H1 (cell line): ENCODE results near the gene MAFG. TPM values are rescaled to one million over a fixed set of nuclear protein-coding genes. Genes with fewer than 3 reads are reported as not detected.

Experiments
- CTCF ChIA-PET: fragments of 300-600 bp; sonication (Branson Sonifier 250); formaldehyde crosslinking; loops from one replicate; lab custom pipeline; 2021; ENCODE audit not compliant: partially characterized antibody; lab: Charles Lee
- POLR2A ChIA-PET: fragments of 300-600 bp; sonication (Branson Sonifier 250); formaldehyde crosslinking; loops from one replicate; lab custom pipeline; 2021; ENCODE audit warnings: inconsistent platforms; ENCODE audit not compliant: partially characterized antibody; lab: Charles Lee
- DNase-seq, 2 experiments: peaks; one replicate each; pipeline versions ENCODE4 v3.0.0 to v3.0.0-alpha.2; 2010 to 2022; ENCODE audit warnings: low spot score in 2 of 2, low read depth in 1 of 2, mixed read lengths in 1 of 2
- FAIRE-seq: peaks from 2 replicates; lab custom pipeline; 2011; peaks lifted over from hg19 to GRCh38; lab: Jason Lieb, UNC
- H2AFZ ChIP-seq: 2 replicates; pipeline ENCODE4 v1.8.1; 2012; ENCODE audit warnings: low read length, inconsistent platforms
- H2AK5ac ChIP-seq: 2 replicates; pipeline ENCODE4 v1.6.1; 2013; ENCODE audit warnings: low read depth, low read length
- H2BK120ac ChIP-seq: replicated peaks from 2 replicates; pipeline ENCODE3; 2013; ENCODE audit warnings: low read depth, low read length, inconsistent platforms
- H2BK12ac ChIP-seq: 2 replicates; pipeline ENCODE4 v1.6.1; 2013; ENCODE audit warnings: low read depth, low read length
- H2BK15ac ChIP-seq: 2 replicates; pipeline ENCODE4 v1.6.1; 2013; ENCODE audit warnings: low read length
- H2BK20ac ChIP-seq: 2 replicates; pipeline ENCODE4 v1.6.1; 2013; ENCODE audit warnings: low read length
- H2BK5ac ChIP-seq: 2 replicates; pipeline ENCODE4 v1.6.1; 2013; ENCODE audit warnings: low read depth, low read length
- H3K14ac ChIP-seq: 2 replicates; pipeline ENCODE4 v1.6.1; 2013; ENCODE audit warnings: inconsistent platforms; ENCODE audit not compliant: insufficient read length
- H3K18ac ChIP-seq: 2 replicates; pipeline ENCODE4 v1.6.1; 2013; ENCODE audit warnings: low read length; ENCODE audit errors: extremely low read depth
- H3K23ac ChIP-seq: 2 replicates; pipeline ENCODE4 v1.6.1; 2013; ENCODE audit warnings: inconsistent platforms; ENCODE audit not compliant: insufficient read length
- H3K23me2 ChIP-seq: 2 replicates; pipeline ENCODE4 v1.6.1; 2013; ENCODE audit warnings: low read depth, low read length
- H3K27ac ChIP-seq: 2 replicates; pipeline ENCODE4 v1.6.1; 2011; ENCODE audit warnings: low read depth, low read length, inconsistent platforms
- H3K27me3 ChIP-seq, 4 experiments: replicated peaks in 1 of 4; 1 replicate in 1 of 4; 2 replicates in 3 of 4; pipeline versions ENCODE4 v1.6.1 to v1.8.1; 2011 to 2013; ENCODE audit warnings: low read length in 3 of 4, mild to moderate bottlenecking in 3 of 4, inconsistent platforms in 2 of 4, mixed read lengths in 2 of 4, moderate library complexity in 1 of 4; ENCODE audit not compliant: control insufficient read depth in 3 of 4, insufficient read depth in 3 of 4; ENCODE audit errors: extremely low read depth in 1 of 4
- H3K36me3 ChIP-seq, 4 experiments: 2 replicates each; pipeline versions ENCODE4 v1.6.1 to v1.8.1; 2011 to 2013; ENCODE audit warnings: mild to moderate bottlenecking in 4 of 4, low read length in 3 of 4, moderate library complexity in 2 of 4, control low read depth in 1 of 4, inconsistent platforms in 1 of 4; ENCODE audit not compliant: insufficient read depth in 4 of 4, control insufficient read depth in 2 of 4
- H3K4ac ChIP-seq: replicated peaks from 2 replicates; pipeline ENCODE3; 2013; ENCODE audit warnings: low read length, low read depth, mixed read lengths, inconsistent platforms; ENCODE audit not compliant: insufficient read length
- H3K4me1 ChIP-seq, 4 experiments: replicated peaks in 1 of 4; 1 replicate in 1 of 4; 2 replicates in 3 of 4; pipeline versions ENCODE4 v1.6.1 to v1.8.1; 2011 to 2013; ENCODE audit warnings: low read length in 3 of 4, inconsistent platforms in 2 of 4, mixed read lengths in 1 of 4; ENCODE audit not compliant: insufficient read depth in 4 of 4, control insufficient read depth in 3 of 4
- H3K4me2 ChIP-seq, 2 experiments: 2 replicates each; pipeline versions ENCODE4 v1.6.1 to v1.8.1; 2011 to 2013; ENCODE audit warnings: low read depth in 2 of 2, low read length in 2 of 2, control low read depth in 1 of 2, inconsistent platforms in 1 of 2, mild to moderate bottlenecking in 1 of 2; ENCODE audit not compliant: insufficient read depth in 1 of 2
- H3K4me3 ChIP-seq, 4 experiments: fragments of 200-600, 300-600 bp in 1 of 4; sonication (generic), shearing (Covaris generic), sonication (Bioruptor Twin) in 1 of 4; 2 replicates each; pipeline versions ENCODE4 v1.5.1 to v1.8.1; 2011 to 2016; ENCODE audit warnings: low read length in 4 of 4, low read depth in 3 of 4, control low read depth in 2 of 4, inconsistent platforms in 2 of 4, mild to moderate bottlenecking in 2 of 4, mixed read lengths in 1 of 4, moderate library complexity in 1 of 4; ENCODE audit not compliant: insufficient read depth in 2 of 4; ENCODE audit errors: extremely low read depth in 1 of 4
- H3K56ac ChIP-seq: replicated peaks from 2 replicates; pipeline ENCODE3; 2013; ENCODE audit warnings: low read depth, mild to moderate bottlenecking, mixed read lengths, low read length, inconsistent platforms; ENCODE audit not compliant: insufficient read length
- H3K79me1 ChIP-seq: 2 replicates; pipeline ENCODE4 v1.6.1; 2013; ENCODE audit warnings: low read depth, low read length, control low read depth
- H3K79me2 ChIP-seq, 2 experiments: 2 replicates each; pipeline versions ENCODE4 v1.6.1 to v1.8.1; 2012 to 2013; ENCODE audit warnings: low read length in 2 of 2, mild to moderate bottlenecking in 2 of 2, inconsistent platforms in 1 of 2; ENCODE audit not compliant: insufficient read depth in 2 of 2, control insufficient read depth in 1 of 2
- H3K9ac ChIP-seq, 4 experiments: replicated peaks in 1 of 4; 1 replicate in 1 of 4; 2 replicates in 3 of 4; pipeline versions ENCODE4 v1.6.1 to v1.8.1; 2011 to 2013; ENCODE audit warnings: low read depth in 3 of 4, low read length in 3 of 4, control low read depth in 2 of 4, mild to moderate bottlenecking in 2 of 4, moderate library complexity in 2 of 4, inconsistent platforms in 1 of 4; ENCODE audit errors: extremely low read depth in 1 of 4
- H3K9me3 ChIP-seq, 2 experiments: 2 replicates each; pipeline versions ENCODE4 v1.6.1 to v1.8.1; 2012 to 2013; ENCODE audit warnings: mild to moderate bottlenecking in 2 of 2, moderate library complexity in 2 of 2, control low read depth in 1 of 2, inconsistent platforms in 1 of 2, low read depth in 1 of 2, low read length in 1 of 2, mixed read lengths in 1 of 2; ENCODE audit not compliant: insufficient read depth in 2 of 2
- H4K20me1 ChIP-seq, 2 experiments: replicated peaks in 1 of 2; 2 replicates each; pipeline versions ENCODE3 to v1.8.1; 2011 to 2013; ENCODE audit warnings: inconsistent platforms in 2 of 2, low read length in 2 of 2, mild to moderate bottlenecking in 1 of 2; ENCODE audit not compliant: insufficient read depth in 2 of 2, control insufficient read depth in 1 of 2
- H4K5ac ChIP-seq: 2 replicates; pipeline ENCODE4 v1.6.1; 2013; ENCODE audit warnings: low read length, low read depth, mixed read lengths, inconsistent platforms; ENCODE audit not compliant: insufficient read length
- H4K8ac ChIP-seq: 2 replicates; pipeline ENCODE4 v1.8.0; 2013; ENCODE audit warnings: mild to moderate bottlenecking, moderate library complexity, low read length, inconsistent platforms; ENCODE audit not compliant: insufficient read depth; ENCODE audit errors: extremely low read depth
- H4K91ac ChIP-seq: replicated peaks from 2 replicates; pipeline ENCODE3; 2013; ENCODE audit warnings: low read length, mixed read lengths, inconsistent platforms; ENCODE audit not compliant: insufficient read length
- BACH1 ChIP-seq: IDR thresholded peaks from 2 replicates; pipeline ENCODE4 v1.6.1; 2012; ENCODE audit warnings: low read length, improper control_type of control experiment
- CBX5 ChIP-seq: fragments of 300-800, 300-1000 bp; sonication (generic); IDR thresholded peaks from 2 replicates; pipeline ENCODE4 v1.7.1; 2016; ENCODE audit warnings: antibody characterized with exemption, low read length, low read depth
- CHD2 ChIP-seq: IDR thresholded peaks from 2 replicates; pipeline ENCODE4 v1.6.1; 2012; ENCODE audit warnings: low read length, improper control_type of control experiment
- GABPA ChIP-seq: IDR thresholded peaks from 2 replicates; pipeline ENCODE4 v1.6.1; 2011; ENCODE audit warnings: mild to moderate bottlenecking, low read length, moderate library complexity, borderline replicate concordance; ENCODE audit not compliant: insufficient read depth
- NANOG ChIP-seq: IDR thresholded peaks from 2 replicates; pipeline ENCODE4 v1.6.1; 2011; ENCODE audit warnings: low read length, low read depth, mild to moderate bottlenecking, inconsistent platforms; ENCODE audit not compliant: insufficient read depth, poor library complexity, severe bottlenecking
- RXRA ChIP-seq: IDR thresholded peaks from 2 replicates; pipeline ENCODE4 v1.6.1; 2011; ENCODE audit warnings: low read depth, mild to moderate bottlenecking, low read length, moderate library complexity; ENCODE audit not compliant: insufficient read depth
- SIRT6 ChIP-seq: IDR thresholded peaks from one replicate; pipeline ENCODE4 v1.7.1; 2012; ENCODE audit warnings: low read length, inconsistent platforms
- SIX5 ChIP-seq: IDR thresholded peaks from 2 replicates; pipeline ENCODE4 v1.6.1; 2011; ENCODE audit warnings: mild to moderate bottlenecking, low read depth, low read length
- SRF ChIP-seq: IDR thresholded peaks from 2 replicates; pipeline ENCODE4 v1.6.1; 2011; ENCODE audit warnings: mild to moderate bottlenecking, low read depth, low read length, moderate library complexity
- TAF7 ChIP-seq: optimal IDR thresholded peaks from 2 replicates; pipeline ENCODE3; 2011; ENCODE audit warnings: low read depth, mild to moderate bottlenecking, inconsistent platforms, low read length, moderate library complexity, borderline replicate concordance
- ZNF274 ChIP-seq: IDR thresholded peaks from 2 replicates; pipeline ENCODE4 v1.7.0; 2012; ENCODE audit warnings: low read length, borderline replicate concordance; ENCODE audit errors: extremely low read depth
- WGBS, 2 experiments: shearing (Covaris generic) in 1 of 2; methylation state at CpG; one replicate each; pipeline versions ENCODE4 v1.1.6 to v1.1.7; 2013 to 2015; ENCODE audit warnings: low lambda C conversion rate in 2 of 2, mixed read lengths in 2 of 2, inconsistent platforms in 1 of 2, low coverage in 1 of 2, missing lambda C conversion rate in 1 of 2; ENCODE audit not compliant: insufficient replicate concordance in 2 of 2, insufficient coverage in 1 of 2, insufficient read length in 1 of 2; ENCODE audit errors: extremely low coverage in 1 of 2, missing lambda C conversion rate in 1 of 2; 5-methylcytosine and 5-hydroxymethylcytosine counted together
- polyA plus RNA-seq, 7 experiments: library from polyadenylated mRNA; depleted of rRNA in 3 of 7; stranded (reverse) in 5 of 7; unstranded in 2 of 7; fragments of >200 nt in 5 of 7; fragments of 200-250 nt in 2 of 7; gene quantifications; 1 replicate in 5 of 7; 2 replicates in 1 of 7; 4 replicates in 1 of 7; pipeline versions ENCODE4 v1.2.1 to v1.2.3, GENCODE V29; 2011 to 2013; ENCODE audit warnings: missing spikeins in 2 of 7, mixed read lengths in 2 of 7
- total RNA-seq: library from RNA; stranded (reverse); fragmentation: NEBNext Ultra II Directional; extraction: Animal tissue kit (Norgen Biotek cat#: 25700); gene quantifications from 2 replicates; pipeline ENCODE4 v1.2.1, GENCODE V29; 2021

Gene MAFG
- total and polyA plus RNA-seq, 2 of the 8 experiments (the other 6 are each of a cell fraction or from before 2014, with no cell fraction given), result 25.5 to 26.9 TPM

DNA sequence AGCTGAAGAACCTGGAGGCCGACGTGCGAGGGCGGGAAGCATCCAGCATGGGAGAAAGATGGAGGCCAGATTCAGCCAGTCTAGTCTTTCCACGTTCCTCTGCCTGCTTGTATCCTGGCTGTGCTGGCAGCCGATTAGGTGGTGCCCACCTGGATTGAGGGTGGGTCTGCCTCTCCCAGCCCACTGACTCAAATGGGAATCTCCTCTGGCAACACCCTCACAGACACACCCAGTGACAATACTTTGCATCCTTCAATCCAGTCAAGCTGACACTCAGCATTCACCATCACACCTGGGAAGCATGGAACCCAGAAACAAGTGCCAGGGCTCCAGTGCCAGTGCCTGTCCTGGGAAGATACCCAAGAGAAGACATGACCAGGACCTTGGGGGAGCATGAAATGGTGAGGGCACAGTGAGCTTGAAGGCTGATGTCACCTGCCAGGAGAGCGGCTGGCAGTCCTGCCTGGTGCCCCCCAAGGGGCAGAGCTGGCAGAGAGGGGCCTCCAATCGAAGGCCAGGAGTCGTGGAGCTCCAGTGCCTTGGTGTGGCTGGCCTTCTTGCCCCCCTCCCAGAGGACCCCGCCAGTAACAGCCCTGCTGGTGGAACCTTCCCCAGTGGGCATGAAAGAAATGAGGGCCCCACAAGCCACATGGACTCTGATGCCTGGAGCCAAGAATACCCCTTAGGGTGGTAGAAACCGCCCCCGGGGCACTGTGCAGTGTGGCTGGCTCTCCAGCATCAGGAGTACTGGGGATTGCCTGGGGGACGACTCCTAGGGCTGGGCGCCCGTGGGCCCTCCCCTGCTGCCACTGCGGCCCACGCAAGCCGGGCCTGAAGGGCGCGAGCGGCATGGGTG lies 26.1 kb downstream of the MAFG start:
- POLR2A ChIA-PET, result interaction anchor here (0.7 to 4.0 kb wide), 13 partner anchors 9 to 35 kb away, joined by 3 to 29 read pairs (median 5); partner anchors contain the start of genes ALYREF, ANAPC11, MAFG and PCYT2
- TF ChIP-seq SIX5, result no peak
- TF ChIP-seq SIRT6, result no peak
- TF ChIP-seq SRF, result no peak
- TF ChIP-seq TAF7, result no peak
- no peak for TF ChIP-seq ZNF274
- no peak for TF ChIP-seq CBX5
- no peak for TF ChIP-seq NANOG
- no peak for TF ChIP-seq BACH1
- no peak for TF ChIP-seq RXRA
- TF ChIP-seq GABPA, result no peak
- TF ChIP-seq CHD2, result no peak

More for the DNA sequence above, 26.1 kb downstream of the MAFG start:
- Histone ChIP-seq H3K27me3 (peaks cover 0 to 22% (median 14%) of the 10 kb centered on the region in 4 experiments; a peak in 5 of 7 replicates), H3K14ac (no peak overlapping the region), H3K18ac (no peak overlapping the region; the same call in 1 of the 2 replicates), H3K36me3 (peaks cover 3 to 20% (median 9%) of the 10 kb centered on the region in 4 experiments; a peak in 6 of 8 replicates), H3K4ac (no peak overlapping the region), H3K4me3 (peak overlapping the region; percentile 19 to 61 (median 26); a peak in 6 of 8 replicates), H4K8ac (no peak overlapping the region), H2BK20ac (no peak overlapping the region), H2BK120ac (no peak overlapping the region), H2BK5ac (no peak overlapping the region), H3K56ac (no peak overlapping the region), H4K20me1 (peaks cover 2 to 10% of the 10 kb centered on the region in 2 experiments), H4K91ac (no peak overlapping the region), H3K9ac (no peak overlapping the region), H2AFZ (no peak overlapping the region), H2BK12ac (no peak overlapping the region), H2BK15ac (peak overlapping the region; percentile 18; the same call in 1 of the 2 replicates), H3K79me1 (peaks cover 2% of the 10 kb centered on the region; the same call in 1 of the 2 replicates), H3K79me2 (no peaks in the 10 kb centered on the region), H3K4me1 (peaks cover 0 to 8% (median 2%) of the 10 kb centered on the region in 4 experiments; a peak in 3 of 7 replicates), H3K9me3 (no peaks in the 10 kb centered on the region), H2AK5ac (no peak overlapping the region), H3K27ac (no peak overlapping the region), H3K23ac (no peak overlapping the region), H3K23me2 (peaks cover 6% of the 10 kb centered on the region; the same call in 1 of the 2 replicates), H4K5ac (no peak overlapping the region), H3K4me2 (peak overlapping the region; percentile 63 to 86)
- FAIRE-seq (no peak), DNase-seq (no peak)
- WGBS, 2 experiments, result 67% methylated on average over 16 of the region's 21 CpGs; no CpG with 5 or more reads in 1 of the 2 experiments
- CTCF ChIA-PET, result interaction anchor here (0.7 to 2.7 kb wide), 2 partner anchors 20 to 32 kb away, joined by 3 to 10 read pairs; no protein-coding TSS in a partner anchor
